Panc1 (cell line): Measurements from ENCODE around the gene TENM3.

Source experiments
- CTCF ChIP-seq: fragments of 450-650 bp; IDR thresholded peaks from 2 replicates; pipeline ENCODE4 v1.5.1; 2017; ENCODE audit warnings: mild to moderate bottlenecking
- POLR2AphosphoS5 ChIP-seq: IDR thresholded peaks from 2 replicates; pipeline ENCODE4 v1.6.1; 2012; ENCODE audit warnings: mild to moderate bottlenecking, low read depth, low read length, moderate library complexity
- REST ChIP-seq, 2 experiments: IDR thresholded peaks; 2 replicates each; pipeline ENCODE4 v1.6.1; 2011 to 2012; ENCODE audit warnings: low read depth in 2 of 2, control low read depth in 1 of 2, low read length in 1 of 2, mild to moderate bottlenecking in 1 of 2, moderate library complexity in 1 of 2; ENCODE audit not compliant: insufficient read depth in 1 of 2

GRCh38 chr4:182643801-182644682 lies 400.8 kb downstream of the TENM3 start:
- TF ChIP-seq POLR2AphosphoS5 (no peak), CTCF (no peak), REST (IDR thresholded peaks at IDR 0.05; ENCODE audit: insufficient read depth in 1 of 2, low read depth in 2 of 2, low read length in 1 of 2) (no peak)
